ENCODE data around the gene MAGEA3.
"Not testable (repeated sequence)": the region's sequence is repeated elsewhere in the genome, so short reads cannot be mapped to it uniquely, and the experiment has no call there.

Gene MAGEA3

GRCh38 chrX:152735860-152736511, 37.4 kb downstream of the MAGEA3 start:
- no peak for DNase-seq (ENCODE audit: extremely low read depth in 1 of 2, low read depth in 1 of 2)

GRCh38 chrX:152736528-152736927, 37.9 kb downstream of the MAGEA3 start:
- not testable (repeated sequence) for DNase-seq (ENCODE audit: extremely low read depth in 1 of 2, low read depth in 1 of 2)

- DNase-seq (ENCODE audit: extremely low read depth in 1 of 2, low read depth in 1 of 2), result no peak
Measured at GRCh38 chrX:152738560-152738959, 40.0 kb downstream of the MAGEA3 start.

Data from stimulated activated CD8-positive, alpha-beta memory T cell treated with anti-CD3 and anti-CD28 coated beads, Interleukin-7, amount 100 ng/mL, for 48 hours (primary cell).